Stimulated activated CD4-positive, alpha-beta T cell treated with anti-CD3 and anti-CD28 coated beads, TNF-alpha, amount 100 ng/mL, for 48 hours (primary cell): ENCODE measurements around the gene NEK2.
"Not testable (repeated sequence)": the region's sequence is repeated elsewhere in the genome, so short reads cannot be mapped to it uniquely, and the experiment has no call there.

ENCODE experiments used
- DNase-seq, 3 donors: peaks; one replicate each; pipeline ENCODE4 v3.0.0-alpha.2; 2020; ENCODE audit warnings: low read depth in 3 of 3

NEK2 gene

GRCh38 chr1:211650904-211651303 lies 24.5 kb downstream of the NEK2 start:
- no peak for DNase-seq

GRCh38 chr1:211648980-211649934 lies 26.2 kb downstream of the NEK2 start:
- DNase-seq = no peak

- DNase-seq = no peak
These were observed 27.1 kb downstream of the NEK2 start for GRCh38 chr1:211648336-211648735.

- DNase-seq = no peak
These were observed 27.7 kb downstream of the NEK2 start for GRCh38 chr1:211647711-211648121.

GRCh38 chr1:211646566-211646965 lies 28.9 kb downstream of the NEK2 start:
- no peak for DNase-seq

GRCh38 chr1:211645601-211646000 lies 29.8 kb downstream of the NEK2 start:
- DNase-seq = not testable (repeated sequence)

- DNase-seq = no peak
These were observed 30.8 kb downstream of the NEK2 start for GRCh38 chr1:211644653-211645052.

- DNase-seq = no peak
These were observed 31.9 kb downstream of the NEK2 start for GRCh38 chr1:211643324-211644212.

GRCh38 chr1:211642870-211643269 lies 32.6 kb downstream of the NEK2 start:
- DNase-seq = no peak

- DNase-seq = no peak
These were observed 33.5 kb downstream of the NEK2 start for GRCh38 chr1:211641942-211642341.

- no peak for DNase-seq
These were observed 34.2 kb downstream of the NEK2 start for GRCh38 chr1:211641044-211641800.

GRCh38 chr1:211640301-211640630 lies 35.2 kb downstream of the NEK2 start:
- no peak for DNase-seq

- DNase-seq = no peak
These were observed 35.7 kb downstream of the NEK2 start for GRCh38 chr1:211639475-211640300.

- DNase-seq = no peak
These were observed 36.7 kb downstream of the NEK2 start for GRCh38 chr1:211638689-211639101.

GRCh38 chr1:211638246-211638645 lies 37.2 kb downstream of the NEK2 start:
- DNase-seq = no peak

GRCh38 chr1:211637066-211637465 lies 38.4 kb downstream of the NEK2 start:
- no peak for DNase-seq

- DNase-seq = not testable (repeated sequence)
These were observed 38.8 kb downstream of the NEK2 start for GRCh38 chr1:211636575-211637029.

GRCh38 chr1:211635597-211636205 lies 39.7 kb downstream of the NEK2 start:
- no peak for DNase-seq

- no peak for DNase-seq
These were observed 40.5 kb downstream of the NEK2 start for GRCh38 chr1:211634931-211635330.

- DNase-seq = no peak
These were observed 41.0 kb downstream of the NEK2 start for GRCh38 chr1:211634461-211634860.

- DNase-seq = no peak
These were observed 41.9 kb downstream of the NEK2 start for GRCh38 chr1:211633524-211633846.
